Effector CD4-positive, alpha-beta T cell (primary cell): ENCODE data around the gene ERCC3.

Experiments used
- DNase-seq: peaks from one replicate; pipeline ENCODE4 v3.0.0-alpha.2; 2020
- total RNA-seq: gene quantifications from one replicate; lab custom pipeline; 2026; lab: John Stamatoyannopoulos, UW

Gene ERCC3
- 62.3 reads per million, percentile 73 among the genes with 10 or more reads in this experiment for total RNA-seq

- DNase-seq = peak; percentile 70
These were observed at the start of gene ERCC3 for GRCh38 chr2:127293748-127294562. ERCC3 (minus strand) TSS chr2:127294144; CDS start chr2:127294081, 63 bp downstream.

GRCh38 chr2:127343277-127343676 is 49.3 kb upstream of the ERCC3 start:
- no peak for DNase-seq

GRCh38 chr2:127342101-127342500 is 48.2 kb upstream of the ERCC3 start:
- DNase-seq = no peak

GRCh38 chr2:127332335-127332734 is 38.4 kb upstream of the ERCC3 start:
- no peak for DNase-seq

GRCh38 chr2:127330753-127331152 is 36.8 kb upstream of the ERCC3 start:
- no peak for DNase-seq

GRCh38 chr2:127326289-127326945 is 32.5 kb upstream of the ERCC3 start:
- no peak for DNase-seq

- no peak for DNase-seq
These were observed 30.7 kb upstream of the ERCC3 start for GRCh38 chr2:127324635-127325034.

- DNase-seq = no peak
These were observed 27.4 kb upstream of the ERCC3 start for GRCh38 chr2:127321303-127321702.

- DNase-seq = no peak
These were observed 26.8 kb upstream of the ERCC3 start for GRCh38 chr2:127320586-127321275.

GRCh38 chr2:127320067-127320466 is 26.1 kb upstream of the ERCC3 start:
- DNase-seq = no peak

- DNase-seq = no peak
These were observed 20.4 kb upstream of the ERCC3 start for GRCh38 chr2:127314193-127314988.

- no peak for DNase-seq
These were observed 19.5 kb upstream of the ERCC3 start for GRCh38 chr2:127313406-127313805.

- no peak for DNase-seq
These were observed 17.0 kb upstream of the ERCC3 start for GRCh38 chr2:127310980-127311379.

- DNase-seq = no peak
These were observed 15.5 kb upstream of the ERCC3 start for GRCh38 chr2:127309468-127309867.

- DNase-seq = no peak
These were observed 14.7 kb upstream of the ERCC3 start for GRCh38 chr2:127308586-127309138.

GRCh38 chr2:127305990-127306585 is 12.1 kb upstream of the ERCC3 start:
- DNase-seq = no peak

- no peak for DNase-seq
These were observed 8.2 kb upstream of the ERCC3 start for GRCh38 chr2:127302168-127302567.

- no peak for DNase-seq
These were observed 577 bp downstream of the ERCC3 start for GRCh38 chr2:127293386-127293747.

GRCh38 chr2:127288274-127288673 is 5.7 kb downstream of the ERCC3 start:
- no peak for DNase-seq

GRCh38 chr2:127283275-127283674 is 10.7 kb downstream of the ERCC3 start:
- DNase-seq = no peak

GRCh38 chr2:127280693-127281092 is 13.3 kb downstream of the ERCC3 start:
- no peak for DNase-seq

GRCh38 chr2:127279781-127280180 is 14.2 kb downstream of the ERCC3 start:
- no peak for DNase-seq
